BJ (cell line): ENCODE results near the gene IFNGR2. TPM values are rescaled to one million over a fixed set of nuclear protein-coding genes. Genes with fewer than 3 reads are reported as not detected.

Experiments
- CTCF ChIA-PET: fragments of 350-600 bp; formaldehyde crosslinking; extraction: SDS; loops from one replicate; lab custom pipeline; 2021; ENCODE audit warnings: antibody characterized with exemption, inconsistent platforms; lab: Yijun Ruan, JAX
- POLR2A ChIA-PET: fragments of 300-600 bp; sonication (Branson Sonifier 250); formaldehyde crosslinking; extraction: SDS; loops from one replicate; lab custom pipeline; 2021; ENCODE audit warnings: antibody characterized with exemption; lab: Charles Lee
- DNase-seq: peaks from one replicate; pipeline ENCODE4 v3.0.0-alpha.2; 2011; ENCODE audit warnings: low read depth
- H3K27me3 ChIP-seq: 2 replicates; pipeline ENCODE4 v1.6.0; 2011; ENCODE audit warnings: low read length; ENCODE audit not compliant: control insufficient read depth, insufficient read depth
- H3K36me3 ChIP-seq: 2 replicates; pipeline ENCODE4 v1.5.1; 2011; ENCODE audit warnings: low read length; ENCODE audit not compliant: control insufficient read depth, insufficient read depth
- H3K4me3 ChIP-seq: 2 replicates; pipeline ENCODE4 v1.5.1; 2011; ENCODE audit warnings: low read depth, mild to moderate bottlenecking, control low read depth, low read length
- polyA plus RNA-seq: library from polyadenylated mRNA; depleted of rRNA; stranded (reverse); fragments of >200 nt; gene quantifications from 2 replicates; pipeline ENCODE4 v1.2.3, GENCODE V29; 2011
- TF ChIP-seq, protein P1 (sequence below): IDR thresholded peaks from 2 replicates; pipeline ENCODE4 v1.5.1; 2011; ENCODE audit warnings: low read depth, mild to moderate bottlenecking, control low read depth, inconsistent platforms, low read length, moderate library complexity; ENCODE audit not compliant: insufficient read depth

Gene IFNGR2
- polyA plus RNA-seq, 1 experiment = 114 TPM

DNA sequence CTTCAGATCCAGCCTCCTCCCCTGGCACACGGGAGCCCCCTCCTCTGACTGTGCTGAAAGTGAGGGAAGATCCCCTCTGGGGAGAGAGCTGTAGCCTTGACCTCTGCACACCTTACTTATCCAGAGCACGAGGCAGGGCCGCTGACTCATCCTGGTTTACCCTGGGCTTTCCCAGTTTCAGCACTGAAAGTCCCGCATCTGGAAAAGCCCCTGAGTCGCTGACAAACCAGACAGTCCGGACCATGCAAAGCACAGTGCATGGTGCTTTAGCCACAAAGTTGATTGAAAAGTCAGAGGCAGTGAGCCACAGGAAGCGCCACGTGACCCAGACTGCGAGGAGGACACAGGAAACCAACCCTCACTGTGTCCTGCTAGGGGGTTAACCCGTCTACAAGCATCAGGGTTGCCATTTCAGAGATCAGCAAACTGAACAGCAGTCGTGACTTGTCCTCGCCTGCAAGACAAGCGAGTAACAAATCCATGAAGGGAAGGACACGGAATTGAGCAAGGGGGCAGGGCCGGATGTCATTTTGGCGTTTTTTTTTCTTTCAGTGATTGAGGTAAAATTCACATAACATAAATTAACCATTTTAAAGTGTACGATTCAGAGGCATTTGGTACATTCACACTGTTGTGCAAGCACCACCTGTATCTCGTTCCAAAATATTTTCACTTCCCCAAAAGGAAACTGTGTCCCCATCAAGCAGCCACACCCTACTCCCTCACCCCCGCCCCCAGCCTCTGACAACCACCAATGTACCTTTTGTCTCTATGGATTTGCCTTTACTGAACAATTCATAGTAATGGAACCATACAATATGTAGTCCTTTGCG lies 19.9 kb upstream of the IFNGR2 start:
- CTCF ChIA-PET = interaction anchor here (0.6 to 1.3 kb wide), 2 partner anchors 22 to 63 kb away, joined by 4 to 6 read pairs; no protein-coding TSS in a partner anchor
- TF ChIP-seq, protein P1, sequence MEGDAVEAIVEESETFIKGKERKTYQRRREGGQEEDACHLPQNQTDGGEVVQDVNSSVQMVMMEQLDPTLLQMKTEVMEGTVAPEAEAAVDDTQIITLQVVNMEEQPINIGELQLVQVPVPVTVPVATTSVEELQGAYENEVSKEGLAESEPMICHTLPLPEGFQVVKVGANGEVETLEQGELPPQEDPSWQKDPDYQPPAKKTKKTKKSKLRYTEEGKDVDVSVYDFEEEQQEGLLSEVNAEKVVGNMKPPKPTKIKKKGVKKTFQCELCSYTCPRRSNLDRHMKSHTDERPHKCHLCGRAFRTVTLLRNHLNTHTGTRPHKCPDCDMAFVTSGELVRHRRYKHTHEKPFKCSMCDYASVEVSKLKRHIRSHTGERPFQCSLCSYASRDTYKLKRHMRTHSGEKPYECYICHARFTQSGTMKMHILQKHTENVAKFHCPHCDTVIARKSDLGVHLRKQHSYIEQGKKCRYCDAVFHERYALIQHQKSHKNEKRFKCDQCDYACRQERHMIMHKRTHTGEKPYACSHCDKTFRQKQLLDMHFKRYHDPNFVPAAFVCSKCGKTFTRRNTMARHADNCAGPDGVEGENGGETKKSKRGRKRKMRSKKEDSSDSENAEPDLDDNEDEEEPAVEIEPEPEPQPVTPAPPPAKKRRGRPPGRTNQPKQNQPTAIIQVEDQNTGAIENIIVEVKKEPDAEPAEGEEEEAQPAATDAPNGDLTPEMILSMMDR = no peak
- Histone ChIP-seq H3K27me3 (no peaks in the 10 kb centered on the region), H3K4me3 (no peak overlapping the region), H3K36me3 (no peaks in the 10 kb centered on the region)
- POLR2A ChIA-PET = no interaction called here
- no peak for DNase-seq

DNA sequence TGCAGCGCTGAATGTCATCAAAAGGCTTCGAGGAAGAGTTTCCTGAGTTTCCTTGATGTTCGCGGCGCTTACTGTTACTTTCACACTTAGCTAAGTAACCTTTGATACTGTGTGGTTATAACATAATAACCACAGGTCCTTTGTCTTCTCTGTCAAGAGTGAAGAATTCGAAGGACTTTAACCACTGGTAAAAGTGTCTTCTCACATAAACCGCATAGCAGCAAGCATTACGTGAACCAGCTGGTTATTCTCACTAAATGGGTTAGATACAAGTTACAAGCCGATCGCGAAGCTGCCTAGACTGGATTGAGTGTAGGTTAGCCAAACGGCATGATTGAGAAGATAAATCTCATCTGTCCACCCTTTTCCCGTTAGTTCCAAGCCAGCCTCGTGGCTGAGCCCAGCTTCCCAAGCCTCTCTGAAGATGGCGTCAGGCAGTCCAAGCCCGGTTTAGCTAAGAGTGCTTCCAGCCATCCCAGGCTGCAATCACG lies 18.3 kb upstream of the IFNGR2 start:
- CTCF ChIA-PET = interaction anchor here (1.6 to 1.7 kb wide), 2 partner anchors 9 to 12 kb away, joined by 4 to 9 read pairs; no protein-coding TSS in a partner anchor
- H3K36me3 ChIP-seq = no peaks in the 10 kb centered on the region
- H3K4me3 ChIP-seq = no peak overlapping the region
- H3K27me3 ChIP-seq = no peaks in the 10 kb centered on the region
- DNase-seq = no peak
- TF ChIP-seq, protein P1 = no peak
- POLR2A ChIA-PET = no interaction called here

DNA sequence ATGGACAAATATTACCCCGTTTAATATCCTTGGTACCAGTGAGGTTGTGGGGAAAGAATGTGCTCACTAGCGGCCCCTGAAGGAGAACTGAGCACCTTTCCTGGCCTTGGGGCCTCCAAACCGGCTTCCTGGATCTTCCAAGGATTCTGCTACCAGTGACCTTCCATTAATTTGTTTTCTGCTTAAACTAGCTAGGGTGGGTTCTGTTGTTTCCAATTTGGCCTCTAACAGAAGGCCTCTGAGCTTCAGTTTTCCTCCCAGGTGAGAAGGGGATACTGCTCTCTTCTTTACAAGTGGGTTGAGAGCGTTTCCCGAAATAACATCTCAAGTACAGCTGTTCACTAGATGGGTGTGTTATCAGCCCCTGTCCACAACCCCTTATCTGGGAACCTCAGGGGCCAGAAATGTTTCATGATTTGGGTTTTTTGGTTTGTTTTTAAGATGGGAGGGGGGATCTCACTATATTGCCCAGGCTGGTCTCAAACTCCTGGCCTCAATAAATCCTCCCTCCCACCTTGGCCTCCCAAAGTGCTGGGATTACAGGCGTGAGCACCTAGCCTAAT lies 16.9 kb upstream of the IFNGR2 start:
- no peak for DNase-seq
- no peaks in the 10 kb centered on the region for H3K36me3 ChIP-seq
- TF ChIP-seq, protein P1 = 0 out of 2 replicates have a peak, but pooled peaks have one; percentile 16
- POLR2A ChIA-PET = no interaction called here
- CTCF ChIA-PET = interaction anchor here (1.6 to 1.7 kb wide), 2 partner anchors 10 to 15 kb away, joined by 4 to 9 read pairs; no protein-coding TSS in a partner anchor
- no peaks in the 10 kb centered on the region for H3K27me3 ChIP-seq
- H3K4me3 ChIP-seq = no peak overlapping the region

DNA sequence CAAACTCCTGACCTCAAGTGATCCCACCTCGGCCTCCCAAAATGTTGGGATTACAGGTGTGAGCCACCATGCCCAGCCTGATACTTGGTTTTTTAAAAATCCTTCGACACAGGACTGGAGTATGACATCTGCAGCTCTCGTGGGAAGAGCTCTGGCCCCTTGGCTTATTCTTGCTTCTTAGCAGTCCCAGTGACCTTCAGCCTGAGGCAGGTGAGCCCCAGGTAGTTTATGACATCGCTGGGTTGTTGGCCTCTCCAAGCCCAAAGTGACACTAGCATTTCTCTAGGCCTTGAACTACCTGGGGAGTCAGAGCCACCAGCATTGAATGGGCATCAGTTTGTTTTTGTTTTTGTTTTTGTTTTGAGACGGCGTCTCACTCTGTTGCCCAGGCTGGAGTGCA lies 15.9 kb upstream of the IFNGR2 start:
- POLR2A ChIA-PET = no interaction called here
- no peaks in the 10 kb centered on the region for H3K36me3 ChIP-seq
- no peak overlapping the region for H3K4me3 ChIP-seq
- H3K27me3 ChIP-seq = no peaks in the 10 kb centered on the region
- TF ChIP-seq, protein P1 = no peak
- CTCF ChIA-PET = interaction anchor here (1.6 to 2.6 kb wide), 2 partner anchors 14 to 26 kb away, joined by 4 to 8 read pairs; no protein-coding TSS in a partner anchor
- DNase-seq = no peak

DNA sequence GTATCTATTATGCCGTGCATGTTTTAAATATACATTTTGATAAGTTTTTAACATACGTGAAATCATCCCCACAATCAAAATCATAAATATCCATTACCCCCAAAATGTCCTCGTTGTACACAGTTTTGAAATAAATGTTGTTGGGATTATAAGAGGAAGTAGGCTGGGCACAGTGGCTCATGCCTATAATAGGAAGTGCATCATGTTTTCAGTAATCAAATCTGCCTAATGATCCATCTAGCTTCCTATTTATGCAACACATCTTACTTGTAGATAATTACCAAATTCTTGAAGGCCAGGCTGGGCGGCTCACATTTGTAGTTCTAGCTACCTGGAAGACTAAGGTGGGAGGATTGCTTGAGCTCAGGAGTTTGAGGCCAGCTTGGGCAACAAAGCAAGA lies 15.0 kb upstream of the IFNGR2 start:
- H3K27me3 ChIP-seq = no peaks in the 10 kb centered on the region
- ChIA-PET POLR2A (interaction anchor here (0.6 kb wide), 1 partner anchor 41 kb away, joined by 3 read pairs; no protein-coding TSS in a partner anchor), CTCF (interaction anchor here (2.6 kb wide), 1 partner anchor 27 kb away, joined by 8 read pairs; no protein-coding TSS in a partner anchor)
- DNase-seq = no peak
- TF ChIP-seq, protein P1 = no peak
- H3K4me3 ChIP-seq = no peak overlapping the region
- no peaks in the 10 kb centered on the region for H3K36me3 ChIP-seq
